HepG2 (cell line): ENCODE results near the gene CDYL. TPM values are rescaled to one million over a fixed set of nuclear protein-coding genes. Genes with fewer than 3 reads are reported as not detected.

ENCODE experiments used
- ATAC-seq: fragments of 200-7000 bp; cut with Tn5 transposase; 3 replicates; pipeline ENCODE4 v1.9.1; 2020; ENCODE audit warnings: mild to moderate bottlenecking, moderate library complexity
- BruUV-seq: library from RNA; stranded (reverse); fragments of 400-500 nt; replicated peaks from 2 replicates; lab custom pipeline; 2021; lab: Mats Ljungman, UMichigan
- CTCF ChIA-PET: fragments of 300-600 bp; formaldehyde crosslinking; extraction: SDS; loops from one replicate; lab custom pipeline; 2021; ENCODE audit warnings: low total read pairs, inconsistent platforms, low intra/inter-chr PET ratio; lab: Yijun Ruan, JAX
- POLR2A ChIA-PET: fragments of 350-600 bp; sonication (Branson Sonifier 250); formaldehyde crosslinking; loops from one replicate; lab custom pipeline; 2020; ENCODE audit warnings: antibody characterized with exemption, inconsistent platforms; lab: Yijun Ruan, JAX
- DNase-seq: peaks from one replicate; pipeline ENCODE4 v3.0.0-alpha.2; 2015; ENCODE audit warnings: low spot score
- FAIRE-seq: peaks from 3 replicates; lab custom pipeline; 2011; peaks lifted over from hg19 to GRCh38; lab: Jason Lieb, UNC
- H2AFZ ChIP-seq: one replicate; pipeline ENCODE4 v1.6.1; 2011; ENCODE audit warnings: low read length, inconsistent platforms
- H3K27ac ChIP-seq: fragments of 300-600 bp; 3 replicates; pipeline ENCODE4 v1.8.0; 2011; ENCODE audit warnings: mixed run types, mild to moderate bottlenecking, mixed read lengths, low read length, inconsistent platforms; ENCODE audit not compliant: insufficient read depth; ENCODE audit errors: extremely low read length
- H3K27me3 ChIP-seq, 2 experiments: fragments of 200-600 bp in 1 of 2; 2 replicates in 1 of 2; 3 replicates in 1 of 2; pipeline versions ENCODE4 v1.6.0 to v1.8.0; 2011; ENCODE audit warnings: low read length in 2 of 2, mild to moderate bottlenecking in 2 of 2, moderate library complexity in 2 of 2, inconsistent platforms in 1 of 2; ENCODE audit not compliant: insufficient read depth in 2 of 2, control insufficient read depth in 1 of 2
- H3K36me3 ChIP-seq, 2 experiments: fragments of 200-600 bp in 1 of 2; replicated peaks in 1 of 2; 2 replicates in 1 of 2; 3 replicates in 1 of 2; pipeline versions ENCODE4 v1.5.1 to v1.8.0; 2011; ENCODE audit warnings: low read length in 2 of 2, inconsistent platforms in 1 of 2; ENCODE audit not compliant: insufficient read depth in 2 of 2, control insufficient read depth in 1 of 2
- H3K4me1 ChIP-seq: 2 replicates; pipeline ENCODE4 v1.5.1; 2012; ENCODE audit warnings: low read length, inconsistent platforms; ENCODE audit not compliant: insufficient read depth
- H3K4me2 ChIP-seq: 2 replicates; pipeline ENCODE4 v1.6.0; 2011; ENCODE audit warnings: low read depth, low read length, inconsistent platforms
- H3K4me3 ChIP-seq, 3 experiments: fragments of 200-600 bp in 1 of 3; sonication (generic), shearing (Covaris generic) in 1 of 3; replicated peaks in 1 of 3; 2 replicates each; pipeline ENCODE4 v1.5.1; 2011 to 2016; ENCODE audit warnings: low read length in 3 of 3, inconsistent platforms in 2 of 3, low read depth in 2 of 3, mild to moderate bottlenecking in 2 of 3, control low read depth in 1 of 3, mixed read lengths in 1 of 3; ENCODE audit not compliant: insufficient read depth in 1 of 3
- H3K79me2 ChIP-seq: one replicate; pipeline ENCODE4 v1.6.1; 2011; ENCODE audit warnings: low read length, inconsistent platforms; ENCODE audit not compliant: insufficient read depth
- H3K9ac ChIP-seq: 2 replicates; pipeline ENCODE4 v1.6.0; 2011; ENCODE audit warnings: mild to moderate bottlenecking, low read depth, low read length, inconsistent platforms; ENCODE audit not compliant: insufficient read depth
- H3K9me3 ChIP-seq: 2 replicates; pipeline ENCODE4 v1.5.1; 2012; ENCODE audit warnings: mild to moderate bottlenecking, low read length
- H4K20me1 ChIP-seq: 2 replicates; pipeline ENCODE4 v1.6.0; 2011; ENCODE audit warnings: inconsistent platforms, mild to moderate bottlenecking, low read length, moderate library complexity; ENCODE audit not compliant: insufficient read depth
- GPN1 ChIP-seq: sonication (generic); formaldehyde crosslinking; IDR thresholded peaks from 2 replicates; pipeline ENCODE4 v1.5.1; 2020; ENCODE audit warnings: missing genetic modification reagents, borderline replicate concordance
- HOXA3 ChIP-seq: sonication (generic); formaldehyde crosslinking; IDR thresholded peaks from 2 replicates; pipeline ENCODE4 v1.5.0; 2020; ENCODE audit warnings: missing genetic modification reagents
- KDM5A ChIP-seq: fragments of 200-600 bp; sonication (generic); IDR thresholded peaks from 2 replicates; pipeline ENCODE4 v1.7.0; 2018; ENCODE audit warnings: antibody characterized with exemption, mild to moderate bottlenecking, low read length, borderline replicate concordance
- MXI1 ChIP-seq: IDR thresholded peaks from 3 replicates; pipeline ENCODE4 v1.6.1; 2012; ENCODE audit warnings: low read depth, low read length, inconsistent platforms, borderline replicate concordance
- PCBP2 ChIP-seq: fragments of 200-400 bp; formaldehyde crosslinking; optimal IDR thresholded peaks from 2 replicates; pipeline ENCODE3; 2018; ENCODE audit warnings: low read length, low read depth; ENCODE audit not compliant: poor library complexity, severe bottlenecking
- ZBTB49 ChIP-seq: sonication (generic); formaldehyde crosslinking; IDR thresholded peaks from 2 replicates; pipeline ENCODE4 v1.4.0; 2020; ENCODE audit warnings: missing genetic modification reagents, borderline replicate concordance
- ZNF263 ChIP-seq: sonication (generic); formaldehyde crosslinking; IDR thresholded peaks from 2 replicates; pipeline ENCODE4 v1.4.0; 2020; ENCODE audit warnings: missing genetic modification reagents
- ZNF3 ChIP-seq: IDR thresholded peaks from 2 replicates; pipeline ENCODE4 v1.7.0; 2017; ENCODE audit warnings: inconsistent platforms
- ZNF414 ChIP-seq: sonication (generic); formaldehyde crosslinking; IDR thresholded peaks from 2 replicates; pipeline ENCODE4 v1.5.0; 2020; ENCODE audit warnings: missing genetic modification reagents
- ZNF841 ChIP-seq: sonication (generic); formaldehyde crosslinking; IDR thresholded peaks from 2 replicates; pipeline ENCODE4 v1.8.1; 2023; ENCODE audit warnings: missing genetic modification reagents, borderline replicate concordance
- WGBS: methylation state at CpG from one replicate; pipeline ENCODE4 v1.1.6; 2017; ENCODE audit warnings: low lambda C conversion rate; 5-methylcytosine and 5-hydroxymethylcytosine counted together
- in situ Hi-C: cut with HindIII; loops from 2 replicates; pipeline ENCODE4 v1.10.0; 2017; ENCODE audit warnings: low pct_unique_long_range_greater_than_20kb; ENCODE audit not compliant: extremely low pct_ligation_motif_present
- intact Hi-C: fragments of 100-400 bp; cut with micrococcal nuclease; formaldehyde crosslinking; loops from one replicate; pipeline ENCODE4 v1.10.0; 2022; ENCODE audit not compliant: unreplicated experiment
- polyA plus RNA-seq, 8 experiments: library from polyadenylated mRNA; depleted of rRNA in 3 of 8; stranded (reverse) in 7 of 8; unstranded in 1 of 8; fragments of >200 nt; fragmentation: Illumina TruSeq in 4 of 8; extraction: Trizol in 4 of 8; gene quantifications; 2 replicates each; pipeline versions ENCODE4 v1.2.1 to v1.2.3, GENCODE V29; 2011 to 2016; ENCODE audit warnings: low read depth in 4 of 8, missing spikeins in 1 of 8, mixed read lengths in 1 of 8; ENCODE audit not compliant: insufficient read depth in 1 of 8
- total RNA-seq, 5 experiments: library from RNA; depleted of rRNA; stranded (reverse); fragments of >200 nt; fragmentation: Illumina TruSeq; extraction: Trizol; gene quantifications; 2 replicates each; pipeline ENCODE4 v1.2.3, GENCODE V29; 2016; ENCODE audit warnings: low read depth in 1 of 5

Gene CDYL
- total and polyA plus RNA-seq, 2 of the 13 experiments (the other 11 are each of a cell fraction or from before 2014, with no cell fraction given) = 22.8 to 105 TPM

GRCh38 chr6:4983322-4983721, 207.1 kb downstream of the CDYL start (continued):
- TF ChIP-seq ZBTB49 (no peak), GPN1 (no peak)
- TF ChIP-seq, all 625 proteins: peak for 17

GRCh38 chr6:4986999-4987398, 210.8 kb downstream of the CDYL start:
- 71% methylated on average over 1 of the region's 3 CpGs for WGBS
- Histone ChIP-seq H3K4me1 (peaks cover 15% of the 10 kb centered on the region), H3K9me3 (no peaks in the 10 kb centered on the region), H3K4me2 (no peak overlapping the region), H3K79me2 (no peaks in the 10 kb centered on the region), H4K20me1 (no peaks in the 10 kb centered on the region), H3K27ac (no peak overlapping the region), H2AFZ (no peak overlapping the region), H3K27me3 (no peaks in the 10 kb centered on the region), H3K9ac (no peak overlapping the region), H3K4me3 (no peak overlapping the region), H3K36me3 (no peaks in the 10 kb centered on the region)
- BruUV-seq = no TSS peak
- in situ Hi-C loops = no loop called here
- DNase-seq (no peak), FAIRE-seq (no peak), ATAC-seq (no peak)
- intact Hi-C loops = no loop called here
- TF ChIP-seq ZNF263 (CRISPR knock-in tag) = no peak
- no peak for TF ChIP-seq MXI1
- no peak for TF ChIP-seq HOXA3 (CRISPR knock-in tag)
- no peak for TF ChIP-seq ZNF3 (CRISPR knock-in tag)
- TF ChIP-seq ZNF841 (CRISPR knock-in tag) = no peak
- no peak for TF ChIP-seq KDM5A
- TF ChIP-seq PCBP2 = no peak
- TF ChIP-seq ZNF414 (CRISPR knock-in tag) = no peak
- CTCF ChIA-PET = no interaction called here
- POLR2A ChIA-PET = interaction anchor here (1.1 kb wide), 1 partner anchor 16 kb away, joined by 5 read pairs; no protein-coding TSS in a partner anchor
